ENCODE measurements around the gene MAML2. TPM values are rescaled to one million over a fixed set of nuclear protein-coding genes. Genes with fewer than 3 reads are reported as not detected.
A peak's percentile ranks its signal among the peaks of the same experiment; 100 is the strongest.

The MAML2 gene
- total RNA-seq, 2 donors from 2014 or later = 26.5 to 27.9 TPM

GRCh38 chr11:96206955-96207354, 136.0 kb downstream of the MAML2 start:
- peak overlapping the region; percentile 91 to 97 for H3K27ac Mint-ChIP-seq
- DNase-seq (ENCODE audit: low spot score in 2 of 2) = no peak
- peaks cover 6 to 10% of the 10 kb centered on the region in 2 donors for H3K36me3 Mint-ChIP-seq
- no peaks in the 10 kb centered on the region for H3K9me3 Mint-ChIP-seq
- no peak for ATAC-seq

DNA sequence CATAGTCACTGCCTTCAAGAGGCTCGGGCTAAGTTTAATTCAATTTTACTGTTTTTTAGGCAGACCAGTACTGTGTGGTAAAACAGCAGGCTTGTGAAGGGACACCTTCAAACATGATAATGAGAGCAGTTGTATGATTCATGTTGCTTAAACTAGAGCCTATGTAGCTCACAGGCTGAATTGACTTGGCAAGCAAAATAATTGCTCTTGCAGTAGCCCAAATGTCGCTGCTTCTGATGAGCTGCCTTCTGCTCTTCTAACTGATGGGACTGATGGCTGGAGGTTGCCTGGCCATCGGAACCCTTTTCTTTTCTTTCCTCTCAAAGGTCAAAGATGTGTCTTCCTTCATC, 137.6 kb downstream of the MAML2 start:
- Mint-ChIP-seq H3K9me3 (no peaks in the 10 kb centered on the region), H3K27ac (peak overlapping the region; percentile 83 to 97), H3K36me3 (peaks cover 0 to 19% of the 10 kb centered on the region in 2 donors)
- DNase-seq (ENCODE audit: low spot score in 2 of 2) = no peak
- peak; percentile 76 to 80 for ATAC-seq

DNA sequence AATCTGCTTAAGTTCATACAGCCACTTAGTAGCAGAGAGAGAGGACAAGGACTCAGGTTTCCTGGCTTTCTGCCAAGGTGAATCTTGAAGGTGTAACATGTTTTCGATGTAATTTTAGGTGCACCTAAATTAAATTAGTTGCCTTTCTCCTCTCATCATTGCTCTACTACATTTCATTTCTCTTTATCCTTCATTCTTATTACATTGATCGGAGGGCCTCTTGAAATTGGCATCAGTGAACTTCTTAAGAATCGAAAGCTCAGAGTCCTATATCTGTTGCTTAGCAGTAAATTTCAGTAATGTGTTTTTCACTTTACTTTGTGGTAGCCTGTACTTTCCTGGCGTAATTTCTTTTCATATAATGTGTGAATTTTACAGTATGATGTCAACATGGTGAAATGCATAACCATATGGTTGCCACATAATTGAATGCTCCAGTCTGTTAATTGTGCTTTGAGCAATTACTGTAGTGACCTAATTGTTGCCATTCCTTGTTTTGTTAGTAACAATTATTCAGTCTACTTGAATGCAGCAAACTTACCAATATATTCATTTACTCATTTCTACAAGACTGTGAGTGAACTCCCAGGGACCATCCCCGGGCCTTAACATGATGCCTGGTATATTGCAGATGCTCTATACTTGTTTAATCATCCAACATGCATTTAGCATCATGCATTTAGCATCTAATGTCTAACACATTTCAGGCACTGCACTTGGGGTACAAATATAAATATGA, 138.1 kb downstream of the MAML2 start:
- H3K27ac Mint-ChIP-seq = peak overlapping the region; percentile 83 to 97
- H3K36me3 Mint-ChIP-seq = peaks cover 0 to 24% of the 10 kb centered on the region in 2 donors
- ATAC-seq (peak; percentile 71 to 85), DNase-seq (ENCODE audit: low spot score in 2 of 2) (no peak)
- no peaks in the 10 kb centered on the region for H3K9me3 Mint-ChIP-seq

GRCh38 chr11:96204366-96204659, 138.7 kb downstream of the MAML2 start:
- H3K36me3 Mint-ChIP-seq = peaks cover 5 to 30% of the 10 kb centered on the region in 2 donors
- no peaks in the 10 kb centered on the region for H3K9me3 Mint-ChIP-seq
- ATAC-seq (no peak), DNase-seq (ENCODE audit: low spot score in 2 of 2) (no peak)
- H3K27ac Mint-ChIP-seq = peak overlapping the region; percentile 83 to 97

- no peak for ATAC-seq
- DNase-seq (ENCODE audit: low spot score in 2 of 2) = no peak
- H3K27ac Mint-ChIP-seq = peak overlapping the region; percentile 83 to 97
- H3K36me3 Mint-ChIP-seq = peaks cover 5 to 32% of the 10 kb centered on the region in 2 donors
- H3K9me3 Mint-ChIP-seq = no peaks in the 10 kb centered on the region
Observed at GRCh38 chr11:96203567-96204365, 139.2 kb downstream of the MAML2 start.

DNA sequence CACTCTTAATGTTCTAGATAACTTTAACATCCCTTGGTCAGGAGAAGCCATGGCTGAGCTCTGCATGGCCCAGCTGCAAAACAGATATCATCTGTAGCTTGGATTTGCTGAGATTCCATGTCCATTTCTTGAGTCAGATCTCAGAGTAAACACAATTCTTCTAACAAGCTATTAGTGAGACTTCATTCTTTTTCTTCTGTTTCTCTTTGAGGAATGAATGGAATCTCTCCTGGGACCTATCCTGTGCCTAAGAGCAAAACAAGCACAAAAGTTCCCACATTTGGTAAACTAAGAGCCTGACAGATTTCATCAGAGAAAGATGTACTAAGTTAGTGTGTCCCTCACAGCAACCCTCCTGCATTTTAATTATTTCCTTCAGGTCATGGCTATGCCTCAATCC, 142.8 kb downstream of the MAML2 start:
- peaks cover 0 to 6% of the 10 kb centered on the region in 2 donors for H3K9me3 Mint-ChIP-seq
- peak overlapping the region; percentile 91 to 99 for H3K27ac Mint-ChIP-seq
- DNase-seq (ENCODE audit: low spot score in 2 of 2) = no peak
- peaks cover 5 to 59% of the 10 kb centered on the region in 2 donors for H3K36me3 Mint-ChIP-seq
- ATAC-seq = no peak

GRCh38 chr11:96199563-96200025, 143.4 kb downstream of the MAML2 start:
- DNase-seq (ENCODE audit: low spot score in 2 of 2) = peak in 1 of 2 donors; percentile 40
- peaks cover 0 to 6% of the 10 kb centered on the region in 2 donors for H3K9me3 Mint-ChIP-seq
- H3K36me3 Mint-ChIP-seq = peaks cover 5 to 59% of the 10 kb centered on the region in 2 donors
- H3K27ac Mint-ChIP-seq = peak overlapping the region; percentile 91 to 99
- peak; percentile 60 to 84 for ATAC-seq

DNA sequence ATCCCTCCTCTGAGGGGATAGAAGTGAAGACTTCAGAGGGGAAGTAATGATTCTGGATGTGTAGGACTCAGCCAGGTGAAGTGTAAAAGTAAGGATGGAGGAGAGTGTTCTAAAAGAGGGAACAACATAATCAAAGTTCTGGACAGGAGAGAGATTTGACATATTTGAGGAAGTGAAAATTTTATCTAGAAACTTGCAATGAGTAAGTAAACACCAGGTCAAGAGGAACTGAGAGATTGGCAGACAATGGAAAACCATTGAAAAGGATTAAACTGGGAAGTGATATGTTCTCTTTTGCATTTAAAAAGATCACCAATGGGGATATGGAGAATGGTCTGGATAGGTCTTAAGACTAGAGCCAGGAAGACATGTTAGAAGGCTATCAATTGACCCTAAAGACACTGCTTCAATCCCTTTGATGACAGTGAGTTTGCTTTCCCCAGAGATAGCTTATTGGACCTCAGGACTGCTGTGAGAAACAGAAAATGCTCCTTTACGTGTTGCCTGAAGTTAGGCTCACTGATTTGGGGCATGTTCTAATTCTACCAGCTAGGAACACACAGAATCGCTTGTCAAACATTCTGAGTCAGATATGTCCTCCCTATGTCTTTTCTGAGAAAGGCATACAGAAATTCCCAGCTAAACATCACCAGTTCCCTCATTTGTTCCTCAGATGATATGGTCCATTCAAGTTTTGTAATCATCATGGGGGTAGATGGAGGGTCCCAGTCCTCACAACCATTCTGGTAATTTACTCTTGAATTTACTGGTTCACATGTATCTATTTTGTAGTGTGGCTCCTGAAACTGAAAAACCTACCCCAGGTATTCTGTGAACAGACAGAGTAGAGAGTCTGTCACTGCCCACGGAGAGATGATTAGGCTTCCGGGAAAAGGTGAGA, 144.9 kb downstream of the MAML2 start:
- H3K36me3 Mint-ChIP-seq = peaks cover 5 to 59% of the 10 kb centered on the region in 2 donors
- ATAC-seq = peak; percentile 57 to 66

GRCh38 chr11:96197103-96197502, 145.9 kb downstream of the MAML2 start:
- Mint-ChIP-seq H3K9me3 (peaks cover 0 to 11% of the 10 kb centered on the region in 2 donors), H3K27ac (peak overlapping the region in 1 of 2 donors; percentile 91), H3K36me3 (peaks cover 5 to 59% of the 10 kb centered on the region in 2 donors)
- DNase-seq (ENCODE audit: low spot score in 2 of 2) (no peak), ATAC-seq (no peak)

More for the DNA sequence above, 144.9 kb downstream of the MAML2 start:
- DNase-seq (ENCODE audit: low spot score in 2 of 2) = no peak
- Mint-ChIP-seq H3K27ac (peak overlapping the region; percentile 91 to 99), H3K9me3 (peaks cover 0 to 6% of the 10 kb centered on the region in 2 donors)

GRCh38 chr11:96196181-96196662, 146.8 kb downstream of the MAML2 start:
- Mint-ChIP-seq H3K27ac (peak overlapping the region in 1 of 2 donors; percentile 80), H3K36me3 (peaks cover 10 to 62% of the 10 kb centered on the region in 2 donors), H3K9me3 (peaks cover 0 to 15% of the 10 kb centered on the region in 2 donors)
- no peak for DNase-seq (ENCODE audit: low spot score in 2 of 2)
- ATAC-seq = peak in 1 of 2 donors; percentile 62

DNA sequence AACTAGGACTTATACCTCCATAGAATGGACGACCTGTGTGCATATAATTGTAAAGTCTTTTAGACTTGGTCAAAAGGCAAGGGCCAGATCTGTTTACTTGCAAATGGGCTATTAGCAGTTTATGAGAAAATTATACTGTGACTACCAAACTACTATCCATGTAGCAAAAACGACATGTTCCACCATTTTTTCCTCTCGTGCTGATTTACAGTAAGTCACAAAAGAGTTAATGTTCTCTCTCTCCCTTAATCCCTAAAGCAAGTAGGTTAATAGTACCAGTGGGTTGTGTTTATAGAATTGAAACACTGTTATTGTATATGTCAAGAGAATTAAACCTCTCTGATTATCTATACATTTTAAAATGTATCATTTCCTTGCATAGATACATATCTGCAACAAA, 147.3 kb downstream of the MAML2 start:
- no peak for DNase-seq (ENCODE audit: low spot score in 2 of 2)
- H3K9me3 Mint-ChIP-seq = peaks cover 0 to 15% of the 10 kb centered on the region in 2 donors
- peak overlapping the region in 1 of 2 donors; percentile 80 for H3K27ac Mint-ChIP-seq
- peaks cover 13 to 62% of the 10 kb centered on the region in 2 donors for H3K36me3 Mint-ChIP-seq
- no peak for ATAC-seq

DNA sequence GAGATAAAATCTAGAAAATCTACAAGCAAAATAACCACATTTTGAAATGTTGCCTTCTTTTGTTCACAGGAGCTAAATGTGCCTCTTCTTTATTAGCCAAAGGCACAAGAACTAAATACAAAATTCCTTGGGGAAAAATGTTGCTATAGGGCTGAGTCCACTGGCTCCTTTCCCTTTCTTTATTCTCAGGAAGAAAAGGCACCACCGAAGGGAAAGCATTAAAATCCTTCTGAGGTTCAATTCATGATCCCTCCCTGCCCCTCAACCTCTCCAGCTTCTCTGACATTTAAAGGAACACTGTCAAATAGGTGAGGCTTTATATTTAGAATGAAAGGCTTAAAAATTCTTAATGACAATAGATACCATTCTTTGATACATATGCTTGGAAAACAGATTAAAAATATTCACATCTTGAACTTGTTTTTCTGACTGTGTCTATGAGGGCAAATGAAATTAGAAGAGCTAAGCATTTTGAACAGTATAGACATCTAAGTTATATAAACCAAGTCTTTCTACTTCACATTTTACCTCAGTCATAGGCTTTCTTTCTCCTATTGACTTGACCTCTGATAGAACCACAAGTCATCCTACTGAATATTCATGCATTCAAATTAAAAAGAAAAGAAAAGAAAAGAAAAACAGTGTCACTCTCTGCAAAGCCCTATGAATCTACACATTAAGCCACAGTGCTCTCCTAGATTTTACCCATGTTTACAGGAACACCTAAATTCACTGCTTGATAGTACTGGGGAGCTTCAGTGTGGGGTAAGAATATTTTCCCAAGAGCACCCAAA, 148.2 kb downstream of the MAML2 start:
- ATAC-seq = no peak
- DNase-seq (ENCODE audit: low spot score in 2 of 2) = no peak
- H3K27ac Mint-ChIP-seq = peak overlapping the region; percentile 72 to 80
- peaks cover 20 to 64% of the 10 kb centered on the region in 2 donors for H3K36me3 Mint-ChIP-seq
- H3K9me3 Mint-ChIP-seq = peaks cover 0 to 15% of the 10 kb centered on the region in 2 donors

GRCh38 chr11:96193745-96194443, 149.1 kb downstream of the MAML2 start:
- Mint-ChIP-seq H3K27ac (peak overlapping the region; percentile 72 to 80), H3K36me3 (peaks cover 15 to 57% of the 10 kb centered on the region in 2 donors), H3K9me3 (peaks cover 0 to 15% of the 10 kb centered on the region in 2 donors)
- DNase-seq (ENCODE audit: low spot score in 2 of 2) (no peak), ATAC-seq (no peak)

DNA sequence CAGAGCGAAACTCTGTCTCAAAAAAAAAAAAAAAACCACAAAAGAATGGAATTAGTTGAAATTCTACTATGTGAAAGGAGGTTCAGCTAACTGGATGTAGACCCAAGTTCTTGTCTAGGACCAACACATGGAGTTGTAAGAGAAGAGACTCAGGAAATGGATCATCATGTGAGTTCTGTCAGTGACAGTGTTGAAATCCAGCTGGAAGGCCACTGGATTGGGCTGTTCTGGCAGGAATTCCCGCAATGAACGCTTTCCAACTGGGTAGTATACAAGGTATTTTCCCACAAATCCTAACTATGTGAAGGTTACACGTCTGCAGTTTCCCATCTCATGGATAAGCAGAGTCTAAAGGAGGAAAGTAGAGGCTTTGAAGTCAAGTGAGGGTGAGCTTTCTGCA, 151.2 kb downstream of the MAML2 start:
- peaks cover 15 to 41% of the 10 kb centered on the region in 2 donors for H3K36me3 Mint-ChIP-seq
- peaks cover 0 to 8% of the 10 kb centered on the region in 2 donors for H3K9me3 Mint-ChIP-seq
- DNase-seq (ENCODE audit: low spot score in 2 of 2) = no peak
- ATAC-seq = no peak
- H3K27ac Mint-ChIP-seq = no peak overlapping the region

DNA sequence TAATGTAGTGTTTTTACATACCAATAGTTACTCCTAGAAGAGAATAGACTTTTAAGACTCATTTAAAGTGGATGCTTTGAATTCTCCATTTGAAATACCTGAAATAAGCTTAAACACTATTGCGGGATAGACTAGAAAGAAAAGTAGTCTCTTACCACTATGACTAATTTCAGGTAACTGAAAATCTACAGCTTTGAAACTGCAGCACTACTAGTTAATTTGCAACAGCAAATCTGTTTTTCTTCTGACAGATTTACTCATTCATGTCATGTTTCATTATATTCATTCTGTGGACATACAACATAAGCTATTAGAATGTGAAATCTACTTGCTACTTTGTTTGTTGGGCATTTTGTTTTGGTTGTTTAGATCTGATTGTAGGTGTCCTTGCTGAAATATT, 153.6 kb downstream of the MAML2 start:
- ATAC-seq (peak; percentile 19 to 66), DNase-seq (ENCODE audit: low spot score in 2 of 2) (no peak)
- H3K9me3 Mint-ChIP-seq = peaks cover 0 to 8% of the 10 kb centered on the region in 2 donors

More for the DNA sequence above, 153.6 kb downstream of the MAML2 start:
- peak overlapping the region; percentile 96 to 97 for H3K27ac Mint-ChIP-seq
- H3K36me3 Mint-ChIP-seq = peaks cover 15 to 29% of the 10 kb centered on the region in 2 donors
